GM10266 (cell line): ENCODE data around the gene MRPS11.
"Not testable (repeated sequence)": the region's sequence is repeated elsewhere in the genome, so short reads cannot be mapped to it uniquely, and the experiment has no call there.

ENCODE experiments used
- DNase-seq: peaks from one replicate; pipeline ENCODE4 v3.0.0; 2012; ENCODE audit errors: extremely low spot score
- TF ChIP-seq, protein P1 (sequence below): IDR thresholded peaks from 2 replicates; pipeline ENCODE4 v1.5.1; 2012; ENCODE audit warnings: mild to moderate bottlenecking, low read depth; ENCODE audit not compliant: control insufficient read depth, insufficient read depth; ENCODE audit errors: missing control alignments

The MRPS11 gene

GRCh38 chr15:88430051-88430450 is 37.5 kb upstream of the MRPS11 start:
- TF ChIP-seq, protein P1, sequence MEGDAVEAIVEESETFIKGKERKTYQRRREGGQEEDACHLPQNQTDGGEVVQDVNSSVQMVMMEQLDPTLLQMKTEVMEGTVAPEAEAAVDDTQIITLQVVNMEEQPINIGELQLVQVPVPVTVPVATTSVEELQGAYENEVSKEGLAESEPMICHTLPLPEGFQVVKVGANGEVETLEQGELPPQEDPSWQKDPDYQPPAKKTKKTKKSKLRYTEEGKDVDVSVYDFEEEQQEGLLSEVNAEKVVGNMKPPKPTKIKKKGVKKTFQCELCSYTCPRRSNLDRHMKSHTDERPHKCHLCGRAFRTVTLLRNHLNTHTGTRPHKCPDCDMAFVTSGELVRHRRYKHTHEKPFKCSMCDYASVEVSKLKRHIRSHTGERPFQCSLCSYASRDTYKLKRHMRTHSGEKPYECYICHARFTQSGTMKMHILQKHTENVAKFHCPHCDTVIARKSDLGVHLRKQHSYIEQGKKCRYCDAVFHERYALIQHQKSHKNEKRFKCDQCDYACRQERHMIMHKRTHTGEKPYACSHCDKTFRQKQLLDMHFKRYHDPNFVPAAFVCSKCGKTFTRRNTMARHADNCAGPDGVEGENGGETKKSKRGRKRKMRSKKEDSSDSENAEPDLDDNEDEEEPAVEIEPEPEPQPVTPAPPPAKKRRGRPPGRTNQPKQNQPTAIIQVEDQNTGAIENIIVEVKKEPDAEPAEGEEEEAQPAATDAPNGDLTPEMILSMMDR = no peak
- DNase-seq = no peak

- DNase-seq = no peak
- TF ChIP-seq, protein P1 = no peak
Observed at GRCh38 chr15:88431441-88431840, 36.1 kb upstream of the MRPS11 start.

- DNase-seq = no peak
- TF ChIP-seq, protein P1 = no peak
Observed at GRCh38 chr15:88433046-88433685, 34.3 kb upstream of the MRPS11 start.

DNA sequence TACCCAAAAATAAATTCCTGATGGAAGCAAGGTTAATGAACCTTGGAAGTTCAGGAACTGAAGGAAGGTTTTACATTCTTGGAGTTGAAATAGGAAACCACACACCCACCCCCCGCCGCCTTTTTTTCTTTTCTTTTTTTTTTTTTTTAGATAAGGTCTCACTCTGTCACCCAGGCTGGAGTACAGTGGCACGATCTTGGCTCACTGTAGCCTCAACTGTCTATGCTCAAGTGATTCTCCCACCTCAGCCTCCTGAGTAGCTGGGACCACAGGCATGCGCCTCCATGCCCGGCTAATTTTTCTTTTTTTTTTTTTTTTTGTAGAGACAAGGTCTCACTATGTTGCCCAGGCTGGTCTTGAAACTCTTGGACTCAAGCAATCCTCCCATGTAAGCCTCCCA is 33.4 kb upstream of the MRPS11 start:
- DNase-seq = not testable (repeated sequence)

DNA sequence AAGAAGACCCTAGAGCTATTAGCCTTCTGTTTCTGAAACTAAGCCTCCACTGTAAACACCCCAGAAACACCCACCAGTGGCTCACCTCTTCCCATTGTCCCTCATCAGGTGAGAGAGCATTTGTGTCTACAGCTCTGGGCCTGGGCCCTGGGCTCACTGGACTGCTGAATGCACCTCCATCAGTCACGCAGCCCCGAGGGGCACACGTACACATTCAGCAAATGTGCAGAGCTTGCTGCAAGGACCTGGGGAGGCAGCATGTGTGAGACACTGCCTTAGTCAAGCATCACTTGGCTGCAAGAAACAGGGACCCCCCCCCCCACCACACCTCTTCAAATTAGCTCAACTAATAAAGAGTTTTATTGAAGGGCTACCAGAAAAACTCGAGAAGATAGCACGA is 29.3 kb upstream of the MRPS11 start:
- TF ChIP-seq, protein P1 = no peak
- no peak for DNase-seq

- TF ChIP-seq, protein P1 = no peak
- DNase-seq = no peak
Observed at GRCh38 chr15:88440021-88440420, 27.5 kb upstream of the MRPS11 start.

GRCh38 chr15:88441076-88441730 is 26.3 kb upstream of the MRPS11 start:
- TF ChIP-seq, protein P1 = no peak
- DNase-seq = no peak
